HepG2 (cell line): ENCODE results near the gene HNRNPAB. TPM values are rescaled to one million over a fixed set of nuclear protein-coding genes. Genes with fewer than 3 reads are reported as not detected.
A peak's percentile ranks its signal among the peaks of the same experiment; 100 is the strongest.

ENCODE experiments used
- ATAC-seq: fragments of 200-7000 bp; cut with Tn5 transposase; 3 replicates; pipeline ENCODE4 v1.9.1; 2020; ENCODE audit warnings: mild to moderate bottlenecking, moderate library complexity
- BruUV-seq: library from RNA; stranded (reverse); fragments of 400-500 nt; replicated peaks from 2 replicates; lab custom pipeline; 2021; lab: Mats Ljungman, UMichigan
- CTCF ChIA-PET: fragments of 300-600 bp; formaldehyde crosslinking; extraction: SDS; loops from one replicate; lab custom pipeline; 2021; ENCODE audit warnings: low total read pairs, inconsistent platforms, low intra/inter-chr PET ratio; lab: Yijun Ruan, JAX
- POLR2A ChIA-PET: fragments of 350-600 bp; sonication (Branson Sonifier 250); formaldehyde crosslinking; loops from one replicate; lab custom pipeline; 2020; ENCODE audit warnings: antibody characterized with exemption, inconsistent platforms; lab: Yijun Ruan, JAX
- DNase-seq: peaks from one replicate; pipeline ENCODE4 v3.0.0-alpha.2; 2015; ENCODE audit warnings: low spot score
- FAIRE-seq: peaks from 3 replicates; lab custom pipeline; 2011; peaks lifted over from hg19 to GRCh38; lab: Jason Lieb, UNC
- H2AFZ ChIP-seq: one replicate; pipeline ENCODE4 v1.6.1; 2011; ENCODE audit warnings: low read length, inconsistent platforms
- H3K27ac ChIP-seq: fragments of 300-600 bp; 3 replicates; pipeline ENCODE4 v1.8.0; 2011; ENCODE audit warnings: mixed run types, mild to moderate bottlenecking, mixed read lengths, low read length, inconsistent platforms; ENCODE audit not compliant: insufficient read depth; ENCODE audit errors: extremely low read length
- H3K27me3 ChIP-seq, 2 experiments: fragments of 200-600 bp in 1 of 2; 2 replicates in 1 of 2; 3 replicates in 1 of 2; pipeline versions ENCODE4 v1.6.0 to v1.8.0; 2011; ENCODE audit warnings: low read length in 2 of 2, mild to moderate bottlenecking in 2 of 2, moderate library complexity in 2 of 2, inconsistent platforms in 1 of 2; ENCODE audit not compliant: insufficient read depth in 2 of 2, control insufficient read depth in 1 of 2
- H3K36me3 ChIP-seq, 2 experiments: fragments of 200-600 bp in 1 of 2; replicated peaks in 1 of 2; 2 replicates in 1 of 2; 3 replicates in 1 of 2; pipeline versions ENCODE4 v1.5.1 to v1.8.0; 2011; ENCODE audit warnings: low read length in 2 of 2, inconsistent platforms in 1 of 2; ENCODE audit not compliant: insufficient read depth in 2 of 2, control insufficient read depth in 1 of 2
- H3K4me1 ChIP-seq: 2 replicates; pipeline ENCODE4 v1.5.1; 2012; ENCODE audit warnings: low read length, inconsistent platforms; ENCODE audit not compliant: insufficient read depth
- H3K4me2 ChIP-seq: 2 replicates; pipeline ENCODE4 v1.6.0; 2011; ENCODE audit warnings: low read depth, low read length, inconsistent platforms
- H3K4me3 ChIP-seq, 3 experiments: fragments of 200-600 bp in 1 of 3; sonication (generic), shearing (Covaris generic) in 1 of 3; replicated peaks in 1 of 3; 2 replicates each; pipeline ENCODE4 v1.5.1; 2011 to 2016; ENCODE audit warnings: low read length in 3 of 3, inconsistent platforms in 2 of 3, low read depth in 2 of 3, mild to moderate bottlenecking in 2 of 3, control low read depth in 1 of 3, mixed read lengths in 1 of 3; ENCODE audit not compliant: insufficient read depth in 1 of 3
- H3K79me2 ChIP-seq: one replicate; pipeline ENCODE4 v1.6.1; 2011; ENCODE audit warnings: low read length, inconsistent platforms; ENCODE audit not compliant: insufficient read depth
- H3K9ac ChIP-seq: 2 replicates; pipeline ENCODE4 v1.6.0; 2011; ENCODE audit warnings: mild to moderate bottlenecking, low read depth, low read length, inconsistent platforms; ENCODE audit not compliant: insufficient read depth
- H3K9me3 ChIP-seq: 2 replicates; pipeline ENCODE4 v1.5.1; 2012; ENCODE audit warnings: mild to moderate bottlenecking, low read length
- H4K20me1 ChIP-seq: 2 replicates; pipeline ENCODE4 v1.6.0; 2011; ENCODE audit warnings: inconsistent platforms, mild to moderate bottlenecking, low read length, moderate library complexity; ENCODE audit not compliant: insufficient read depth
- ARNT2 ChIP-seq: sonication (generic); formaldehyde crosslinking; IDR thresholded peaks from 2 replicates; pipeline ENCODE4 v1.8.0; 2022; ENCODE audit warnings: mild to moderate bottlenecking, low read depth, missing genetic modification reagents, moderate library complexity
- FOSL1 ChIP-seq: sonication (generic); formaldehyde crosslinking; IDR thresholded peaks from 2 replicates; pipeline ENCODE4 v1.9.0; 2021; ENCODE audit warnings: missing genetic modification reagents, borderline replicate concordance
- NKX3-1 ChIP-seq: sonication (generic); formaldehyde crosslinking; IDR thresholded peaks from 2 replicates; pipeline ENCODE4 v1.5.0; 2020; ENCODE audit warnings: missing genetic modification reagents
- ZNF136 ChIP-seq: sonication (generic); formaldehyde crosslinking; IDR thresholded peaks from 2 replicates; pipeline ENCODE4 v1.8.1; 2022; ENCODE audit warnings: low read depth, mild to moderate bottlenecking, moderate library complexity, missing genetic modification reagents
- ZNF234 ChIP-seq: sonication (generic); formaldehyde crosslinking; conservative IDR thresholded peaks from 2 replicates; pipeline ENCODE4 v1.5.1; 2020; ENCODE audit warnings: mild to moderate bottlenecking, missing genetic modification reagents
- ZNF326 ChIP-seq: sonication (generic); formaldehyde crosslinking; IDR thresholded peaks from 2 replicates; pipeline ENCODE4 v1.4.0; 2020; ENCODE audit warnings: missing genetic modification reagents, borderline replicate concordance
- WGBS: methylation state at CpG from one replicate; pipeline ENCODE4 v1.1.6; 2017; ENCODE audit warnings: low lambda C conversion rate; 5-methylcytosine and 5-hydroxymethylcytosine counted together
- in situ Hi-C: cut with HindIII; loops from 2 replicates; pipeline ENCODE4 v1.10.0; 2017; ENCODE audit warnings: low pct_unique_long_range_greater_than_20kb; ENCODE audit not compliant: extremely low pct_ligation_motif_present
- intact Hi-C: fragments of 100-400 bp; cut with micrococcal nuclease; formaldehyde crosslinking; loops from one replicate; pipeline ENCODE4 v1.10.0; 2022; ENCODE audit not compliant: unreplicated experiment
- polyA plus RNA-seq, 8 experiments: library from polyadenylated mRNA; depleted of rRNA in 3 of 8; stranded (reverse) in 7 of 8; unstranded in 1 of 8; fragments of >200 nt; fragmentation: Illumina TruSeq in 4 of 8; extraction: Trizol in 4 of 8; gene quantifications; 2 replicates each; pipeline versions ENCODE4 v1.2.1 to v1.2.3, GENCODE V29; 2011 to 2016; ENCODE audit warnings: low read depth in 4 of 8, missing spikeins in 1 of 8, mixed read lengths in 1 of 8; ENCODE audit not compliant: insufficient read depth in 1 of 8
- total RNA-seq, 5 experiments: library from RNA; depleted of rRNA; stranded (reverse); fragments of >200 nt; fragmentation: Illumina TruSeq; extraction: Trizol; gene quantifications; 2 replicates each; pipeline ENCODE4 v1.2.3, GENCODE V29; 2016; ENCODE audit warnings: low read depth in 1 of 5
- TF ChIP-seq, protein P1 (sequence below): sonication (generic); formaldehyde crosslinking; conservative IDR thresholded peaks from 2 replicates; pipeline ENCODE4 v1.4.0; 2020; ENCODE audit warnings: missing genetic modification reagents
- TF ChIP-seq, protein P2 (sequence below): sonication (generic); formaldehyde crosslinking; IDR thresholded peaks from 2 replicates; pipeline ENCODE4 v1.5.0; 2020; ENCODE audit warnings: mild to moderate bottlenecking, missing genetic modification reagents, moderate library complexity

The HNRNPAB gene
- total and polyA plus RNA-seq, 2 of the 13 experiments (the other 11 are each of a cell fraction or from before 2014, with no cell fraction given), result 62.6 to 111 TPM

DNA sequence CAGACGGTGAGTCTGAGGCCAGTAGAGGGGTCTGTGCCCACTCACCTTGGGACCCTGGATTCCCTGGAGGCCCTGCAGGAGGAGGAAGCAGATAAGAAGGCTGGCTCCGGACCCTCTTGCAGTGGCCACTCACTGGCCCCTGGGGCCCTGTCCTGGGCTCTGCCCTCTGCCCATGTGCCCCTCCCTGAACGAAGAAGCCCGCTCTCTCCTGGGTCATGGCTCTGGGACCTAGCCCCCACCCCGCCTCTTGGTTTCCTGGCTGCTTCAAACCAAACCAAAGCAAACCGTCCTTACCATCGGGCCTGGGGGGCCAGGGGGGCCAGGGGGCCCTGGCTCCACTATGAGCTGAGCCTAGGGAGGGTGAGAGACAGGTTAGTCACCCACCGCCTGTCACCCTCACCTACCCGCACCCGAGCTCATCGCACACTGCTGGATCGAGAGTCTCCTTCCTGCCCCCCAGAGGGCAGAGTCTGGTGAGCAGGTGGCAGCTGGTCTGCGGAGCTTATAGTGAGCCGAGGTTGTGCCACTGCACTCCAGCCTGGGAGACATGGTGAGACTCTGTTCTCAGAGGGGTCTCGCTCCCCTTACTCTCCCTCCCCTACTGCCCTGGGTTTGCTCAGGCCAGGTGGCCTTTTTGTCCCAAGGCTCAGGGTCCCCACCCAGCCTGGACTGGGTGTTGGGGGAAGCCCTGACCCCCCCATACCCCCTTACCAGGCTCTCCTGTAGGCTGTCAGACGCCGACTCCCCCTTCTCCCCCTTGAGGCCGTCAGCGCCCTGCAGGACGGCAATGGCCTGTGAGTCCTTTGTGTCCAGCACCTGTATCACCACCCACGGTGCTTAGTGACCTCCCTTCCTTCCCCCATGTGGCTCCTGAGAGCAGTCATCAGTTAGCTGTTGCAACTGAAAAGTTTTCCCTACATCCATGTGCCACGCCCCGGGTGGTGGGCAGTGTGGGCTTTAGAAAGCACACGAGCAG lies 43.4 kb downstream of the HNRNPAB start:
- no TSS peak for BruUV-seq
- ChIA-PET CTCF (no interaction called here), POLR2A (no interaction called here)
- in situ Hi-C loops, result no loop called here
- Histone ChIP-seq H3K27ac (no peak overlapping the region), H3K36me3 (no peaks in the 10 kb centered on the region), H3K79me2 (no peaks in the 10 kb centered on the region), H3K27me3 (peaks cover 1 to 37% of the 10 kb centered on the region in 2 experiments; a peak in 3 of 5 replicates), H4K20me1 (no peaks in the 10 kb centered on the region), H3K4me1 (no peaks in the 10 kb centered on the region), H3K4me3 (no peak overlapping the region), H3K4me2 (no peak overlapping the region), H2AFZ (no peak overlapping the region), H3K9ac (no peak overlapping the region), H3K9me3 (no peaks in the 10 kb centered on the region)
- intact Hi-C loops, result no loop called here
- TF ChIP-seq ZNF136 (CRISPR knock-in tag) (no peak), ZNF234 (no peak), NKX3-1 (CRISPR knock-in tag) (no peak), FOSL1 (CRISPR knock-in tag) (no peak), ZNF326 (CRISPR knock-in tag) (no peak), ARNT2 (CRISPR knock-in tag) (no peak)
- TF ChIP-seq, protein P1, sequence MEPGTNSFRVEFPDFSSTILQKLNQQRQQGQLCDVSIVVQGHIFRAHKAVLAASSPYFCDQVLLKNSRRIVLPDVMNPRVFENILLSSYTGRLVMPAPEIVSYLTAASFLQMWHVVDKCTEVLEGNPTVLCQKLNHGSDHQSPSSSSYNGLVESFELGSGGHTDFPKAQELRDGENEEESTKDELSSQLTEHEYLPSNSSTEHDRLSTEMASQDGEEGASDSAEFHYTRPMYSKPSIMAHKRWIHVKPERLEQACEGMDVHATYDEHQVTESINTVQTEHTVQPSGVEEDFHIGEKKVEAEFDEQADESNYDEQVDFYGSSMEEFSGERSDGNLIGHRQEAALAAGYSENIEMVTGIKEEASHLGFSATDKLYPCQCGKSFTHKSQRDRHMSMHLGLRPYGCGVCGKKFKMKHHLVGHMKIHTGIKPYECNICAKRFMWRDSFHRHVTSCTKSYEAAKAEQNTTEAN (CRISPR knock-in tag), result no peak
- TF ChIP-seq, protein P2, sequence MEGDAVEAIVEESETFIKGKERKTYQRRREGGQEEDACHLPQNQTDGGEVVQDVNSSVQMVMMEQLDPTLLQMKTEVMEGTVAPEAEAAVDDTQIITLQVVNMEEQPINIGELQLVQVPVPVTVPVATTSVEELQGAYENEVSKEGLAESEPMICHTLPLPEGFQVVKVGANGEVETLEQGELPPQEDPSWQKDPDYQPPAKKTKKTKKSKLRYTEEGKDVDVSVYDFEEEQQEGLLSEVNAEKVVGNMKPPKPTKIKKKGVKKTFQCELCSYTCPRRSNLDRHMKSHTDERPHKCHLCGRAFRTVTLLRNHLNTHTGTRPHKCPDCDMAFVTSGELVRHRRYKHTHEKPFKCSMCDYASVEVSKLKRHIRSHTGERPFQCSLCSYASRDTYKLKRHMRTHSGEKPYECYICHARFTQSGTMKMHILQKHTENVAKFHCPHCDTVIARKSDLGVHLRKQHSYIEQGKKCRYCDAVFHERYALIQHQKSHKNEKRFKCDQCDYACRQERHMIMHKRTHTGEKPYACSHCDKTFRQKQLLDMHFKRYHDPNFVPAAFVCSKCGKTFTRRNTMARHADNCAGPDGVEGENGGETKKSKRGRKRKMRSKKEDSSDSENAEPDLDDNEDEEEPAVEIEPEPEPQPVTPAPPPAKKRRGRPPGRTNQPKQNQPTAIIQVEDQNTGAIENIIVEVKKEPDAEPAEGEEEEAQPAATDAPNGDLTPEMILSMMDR (CRISPR knock-in tag), result peak; percentile 9; the same call in 1 of the 2 replicates
- ATAC-seq (peak; percentile 34; the same call in 2 of the 3 replicates), DNase-seq (no peak), FAIRE-seq (no peak)
- WGBS, result 63% methylated on average over 10 of the region's 24 CpGs
